NCI-H345 treated with DMSO at 0.1 percent for 48 hours (cell line): Measurements from ENCODE around the gene OCA2.
"Not testable (repeated sequence)": the region's sequence is repeated elsewhere in the genome, so short reads cannot be mapped to it uniquely, and the experiment has no call there.

Experiments
- DNase-seq: peaks from one replicate; lab custom pipeline; 2025; ENCODE audit not compliant: unreplicated experiment; lab: John Stamatoyannopoulos, UW

Gene OCA2

GRCh38 chr15:28121577-28121976 is 22.5 kb upstream of the OCA2 start:
- not testable (repeated sequence) for DNase-seq

GRCh38 chr15:28120359-28120640 is 21.2 kb upstream of the OCA2 start:
- no peak for DNase-seq

GRCh38 chr15:28118531-28118930 is 19.4 kb upstream of the OCA2 start:
- DNase-seq = no peak

GRCh38 chr15:28118083-28118482 is 19.0 kb upstream of the OCA2 start:
- DNase-seq = no peak

GRCh38 chr15:28117432-28117990 is 18.4 kb upstream of the OCA2 start:
- no peak for DNase-seq

- no peak for DNase-seq
These were observed 17.7 kb upstream of the OCA2 start for GRCh38 chr15:28116521-28117431.

- no peak for DNase-seq
These were observed 16.8 kb upstream of the OCA2 start for GRCh38 chr15:28115871-28116270.

GRCh38 chr15:28114721-28115622 is 15.9 kb upstream of the OCA2 start:
- no peak for DNase-seq

GRCh38 chr15:28114114-28114455 is 15.0 kb upstream of the OCA2 start:
- no peak for DNase-seq

GRCh38 chr15:28113394-28114113 is 14.4 kb upstream of the OCA2 start:
- DNase-seq = no peak

- no peak for DNase-seq
These were observed 13.8 kb upstream of the OCA2 start for GRCh38 chr15:28112962-28113361.

GRCh38 chr15:28112101-28112760 is 13.1 kb upstream of the OCA2 start:
- no peak for DNase-seq

GRCh38 chr15:28111543-28111942 is 12.4 kb upstream of the OCA2 start:
- no peak for DNase-seq

GRCh38 chr15:28110481-28110881 is 11.4 kb upstream of the OCA2 start:
- DNase-seq = no peak

GRCh38 chr15:28109626-28110455 is 10.7 kb upstream of the OCA2 start:
- DNase-seq = no peak

- DNase-seq = no peak
These were observed 8.8 kb upstream of the OCA2 start for GRCh38 chr15:28107904-28108275.

GRCh38 chr15:28107111-28107903 is 8.2 kb upstream of the OCA2 start:
- DNase-seq = no peak

- DNase-seq = no peak
These were observed 7.4 kb upstream of the OCA2 start for GRCh38 chr15:28106294-28107110.
